WERI-Rb-1 (cell line): ENCODE measurements around the gene TARBP1.
A peak's percentile ranks its signal among the peaks of the same experiment; 100 is the strongest.
"Not testable (repeated sequence)": the region's sequence is repeated elsewhere in the genome, so short reads cannot be mapped to it uniquely, and the experiment has no call there.

Experiments
- DNase-seq: peaks from one replicate; pipeline ENCODE4 v3.0.0-alpha.2; 2020
- H3K27ac ChIP-seq: fragments of 250-450 bp; sonication (Bioruptor Pico); 2 replicates; pipeline ENCODE4 v1.5.1; 2020; ENCODE audit warnings: mild to moderate bottlenecking, moderate library complexity
- H3K27me3 ChIP-seq: fragments of 250-450 bp; sonication (Bioruptor Pico); 2 replicates; pipeline ENCODE4 v1.5.1; 2021; ENCODE audit warnings: mild to moderate bottlenecking, low read depth, moderate library complexity; ENCODE audit not compliant: insufficient read depth, severe bottlenecking
- H3K36me3 ChIP-seq: fragments of 250-450 bp; sonication (Bioruptor Pico); 2 replicates; pipeline ENCODE4 v1.5.1; 2020; ENCODE audit warnings: mild to moderate bottlenecking, moderate library complexity
- H3K4me3 ChIP-seq: 2 replicates; pipeline ENCODE4 v1.5.1; 2011; ENCODE audit warnings: low read depth, mild to moderate bottlenecking, control low read depth, low read length
- H3K9me3 ChIP-seq: fragments of 250-450 bp; sonication (Bioruptor Pico); 2 replicates; pipeline ENCODE4 v1.5.1; 2021; ENCODE audit warnings: mild to moderate bottlenecking, moderate library complexity; ENCODE audit not compliant: severe bottlenecking
- CTCF ChIP-seq: IDR thresholded peaks from 2 replicates; pipeline ENCODE4 v1.5.1; 2011; ENCODE audit warnings: low read depth, mild to moderate bottlenecking, control low read depth, inconsistent platforms, low read length

TARBP1 gene

DNA sequence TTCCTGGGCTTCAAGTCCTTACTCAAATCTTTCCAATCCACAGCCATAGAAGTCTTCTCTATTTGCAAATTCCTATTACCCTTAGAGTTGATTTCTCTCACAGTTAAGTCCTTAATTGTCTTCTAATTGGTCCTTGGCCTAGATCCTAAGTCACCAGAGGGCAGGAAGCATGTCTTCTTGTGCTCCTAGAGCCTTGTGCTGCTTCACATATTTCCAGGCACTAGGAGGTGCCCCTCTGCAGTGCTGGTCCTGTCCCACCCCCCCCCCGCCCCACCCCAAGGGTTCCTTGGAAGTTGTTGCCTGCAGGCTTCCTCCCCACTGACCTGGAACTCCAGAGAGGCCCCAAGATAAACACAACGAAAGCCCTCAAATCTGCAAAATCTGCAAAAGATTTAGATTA is 28.1 kb upstream of the TARBP1 start:
- no peak for DNase-seq
- no peaks in the 10 kb centered on the region for H3K27me3 ChIP-seq
- no peaks in the 10 kb centered on the region for H3K36me3 ChIP-seq
- H3K4me3 ChIP-seq, result no peak overlapping the region
- no peaks in the 10 kb centered on the region for H3K9me3 ChIP-seq
- H3K27ac ChIP-seq, result no peak overlapping the region
- TF ChIP-seq CTCF, result peak; percentile 34; the same call in 1 of the 2 replicates

GRCh38 chr1:234505769-234506102 is 26.8 kb upstream of the TARBP1 start:
- TF ChIP-seq CTCF, result no peak
- no peaks in the 10 kb centered on the region for H3K36me3 ChIP-seq
- DNase-seq, result no peak
- no peaks in the 10 kb centered on the region for H3K9me3 ChIP-seq
- H3K4me3 ChIP-seq, result no peak overlapping the region
- H3K27me3 ChIP-seq, result no peaks in the 10 kb centered on the region
- H3K27ac ChIP-seq, result no peak overlapping the region

DNA sequence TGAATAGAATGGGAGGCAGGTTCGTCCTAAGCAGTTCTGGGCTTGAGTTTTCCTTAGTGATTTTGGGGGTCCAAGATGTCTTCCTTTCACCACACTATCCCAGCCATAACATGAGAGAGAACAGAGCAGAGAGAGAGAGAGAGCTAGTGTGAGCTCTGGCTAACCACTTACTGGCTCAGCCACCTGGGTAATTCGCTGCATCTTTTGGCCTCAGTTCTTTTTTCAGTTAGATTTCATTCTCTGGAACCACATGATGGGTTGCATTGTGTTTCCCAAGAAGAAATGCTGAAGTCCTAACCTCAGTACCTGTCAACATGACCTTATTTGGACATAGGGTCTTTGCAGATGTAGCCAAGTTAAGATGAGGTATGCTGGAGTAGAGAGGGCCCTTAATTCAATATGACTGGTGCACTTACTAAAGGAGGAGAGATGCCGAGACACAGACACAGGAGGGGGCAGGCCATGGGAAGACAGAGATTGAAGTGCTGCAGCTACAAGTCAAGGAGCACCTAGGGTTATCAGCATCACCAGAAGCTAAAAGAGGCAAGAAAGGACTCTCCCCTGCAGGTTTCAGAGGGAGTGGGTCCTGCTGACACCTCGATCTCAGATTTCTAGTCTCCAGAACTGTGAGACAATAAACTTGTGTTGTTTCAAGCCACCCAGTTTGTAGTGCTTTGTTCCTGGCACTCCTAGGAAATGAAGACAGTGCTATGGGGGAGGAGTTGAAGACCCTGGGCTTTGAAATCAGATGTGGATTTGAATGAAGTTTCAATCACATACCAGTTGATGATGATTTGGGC is 26.2 kb upstream of the TARBP1 start:
- no peak overlapping the region for H3K27ac ChIP-seq
- H3K4me3 ChIP-seq, result no peak overlapping the region
- DNase-seq, result no peak
- no peaks in the 10 kb centered on the region for H3K27me3 ChIP-seq
- H3K36me3 ChIP-seq, result no peaks in the 10 kb centered on the region
- TF ChIP-seq CTCF, result no peak
- H3K9me3 ChIP-seq, result no peaks in the 10 kb centered on the region

- not testable (repeated sequence) for H3K27ac ChIP-seq, H3K27me3 ChIP-seq, DNase-seq, H3K4me3 ChIP-seq, H3K36me3 ChIP-seq, H3K9me3 ChIP-seq
Observed at GRCh38 chr1:234504251-234504650, 25.3 kb upstream of the TARBP1 start.

- DNase-seq, result no peak
- H3K27me3 ChIP-seq, result no peaks in the 10 kb centered on the region
- no peaks in the 10 kb centered on the region for H3K36me3 ChIP-seq
- H3K4me3 ChIP-seq, result no peak overlapping the region
- no peak for TF ChIP-seq CTCF
- H3K9me3 ChIP-seq, result no peaks in the 10 kb centered on the region
- no peak overlapping the region for H3K27ac ChIP-seq
Observed at GRCh38 chr1:234503193-234504050, 24.4 kb upstream of the TARBP1 start.

- no peaks in the 10 kb centered on the region for H3K36me3 ChIP-seq
- no peak overlapping the region for H3K4me3 ChIP-seq
- H3K27me3 ChIP-seq, result no peaks in the 10 kb centered on the region
- TF ChIP-seq CTCF, result no peak
- no peak overlapping the region for H3K27ac ChIP-seq
- no peaks in the 10 kb centered on the region for H3K9me3 ChIP-seq
- no peak for DNase-seq
Observed at GRCh38 chr1:234502785-234503184, 23.8 kb upstream of the TARBP1 start.
